ACC112 (cell line): ENCODE data around the gene ACOXL.

Experiments used
- H2AFZ ChIP-seq: fragments of 200-600 bp; sonication (generic); one replicate; pipeline ENCODE4 v1.6.0; 2017; ENCODE audit warnings: antibody characterized with exemption, low read length; ENCODE audit not compliant: unreplicated experiment
- H3K27ac ChIP-seq: fragments of 200-600 bp; sonication (generic); 2 replicates; pipeline ENCODE4 v1.5.1; 2014; ENCODE audit warnings: low read depth, mild to moderate bottlenecking, antibody characterized with exemption, low read length, moderate library complexity
- H3K27me3 ChIP-seq: fragments of 200-600 bp; sonication (generic); 2 replicates; pipeline ENCODE4 v1.6.1; 2014; ENCODE audit warnings: mild to moderate bottlenecking, antibody characterized with exemption, low read length, moderate library complexity, mixed read lengths; ENCODE audit not compliant: insufficient read depth
- H3K36me3 ChIP-seq: fragments of 200-600 bp; sonication (generic); 2 replicates; pipeline ENCODE4 v1.6.1; 2016; ENCODE audit warnings: mild to moderate bottlenecking, antibody characterized with exemption, low read length, moderate library complexity, mixed read lengths; ENCODE audit not compliant: insufficient read depth
- H3K4me1 ChIP-seq: fragments of 200-600 bp; sonication (generic); one replicate; pipeline ENCODE4 v1.6.1; 2016; ENCODE audit warnings: low read length, mixed read lengths; ENCODE audit not compliant: insufficient read depth, unreplicated experiment, control insufficient read depth
- H3K4me3 ChIP-seq: fragments of 200-600 bp; sonication (generic); 2 replicates; pipeline ENCODE4 v1.5.1; 2014; ENCODE audit warnings: mild to moderate bottlenecking, low read depth, low read length
- H3K79me2 ChIP-seq: fragments of 200-600 bp; sonication (generic); one replicate; pipeline ENCODE4 v1.6.0; 2016; ENCODE audit warnings: low read length; ENCODE audit not compliant: control insufficient read depth, unreplicated experiment, insufficient read depth

ACOXL gene

DNA sequence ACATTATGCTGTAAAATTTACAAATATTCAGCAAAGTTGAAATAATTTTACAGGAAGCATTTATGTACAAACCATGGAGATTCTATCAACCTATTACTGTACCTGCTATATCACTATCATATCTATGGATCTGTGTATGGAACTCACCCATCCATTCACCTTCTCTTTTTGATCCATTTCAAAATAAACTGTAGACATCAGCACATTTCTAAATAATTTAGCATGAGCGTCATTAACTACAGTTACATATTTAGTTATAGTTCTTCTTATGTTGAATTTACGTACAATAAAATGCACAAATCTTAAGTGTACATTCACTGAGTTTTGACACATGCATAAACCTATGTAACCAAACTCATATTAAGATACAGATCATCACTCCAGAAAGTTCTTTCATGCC, 260.5 kb downstream of the ACOXL start:
- no peaks in the 10 kb centered on the region for H3K36me3 ChIP-seq

GRCh38 chr2:110993557-110994231, 261.3 kb downstream of the ACOXL start:
- H3K4me1 ChIP-seq = peaks cover 6% of the 10 kb centered on the region
- H3K27me3 ChIP-seq = peaks cover 82% of the 10 kb centered on the region
- no peak overlapping the region for H3K27ac ChIP-seq
- H2AFZ ChIP-seq = no peak overlapping the region
- no peak overlapping the region for H3K4me3 ChIP-seq
- H3K79me2 ChIP-seq = no peaks in the 10 kb centered on the region
- H3K36me3 ChIP-seq = no peaks in the 10 kb centered on the region

More for the DNA sequence above, 260.5 kb downstream of the ACOXL start:
- no peak overlapping the region for H2AFZ ChIP-seq
- H3K4me3 ChIP-seq = no peak overlapping the region
- H3K27me3 ChIP-seq = peaks cover 80% of the 10 kb centered on the region
- H3K4me1 ChIP-seq = peaks cover 6% of the 10 kb centered on the region
- H3K79me2 ChIP-seq = no peaks in the 10 kb centered on the region
- H3K27ac ChIP-seq = no peak overlapping the region

- Histone ChIP-seq H3K27ac (no peak overlapping the region), H2AFZ (no peak overlapping the region), H3K4me3 (no peak overlapping the region), H3K4me1 (peaks cover 6% of the 10 kb centered on the region), H3K27me3 (peaks cover 84% of the 10 kb centered on the region), H3K36me3 (no peaks in the 10 kb centered on the region), H3K79me2 (no peaks in the 10 kb centered on the region)
These were observed 262.0 kb downstream of the ACOXL start for GRCh38 chr2:110994250-110994961.

GRCh38 chr2:110995911-110996310, 263.5 kb downstream of the ACOXL start:
- no peaks in the 10 kb centered on the region for H3K79me2 ChIP-seq
- no peak overlapping the region for H3K27ac ChIP-seq
- H3K27me3 ChIP-seq = peaks cover 89% of the 10 kb centered on the region

GRCh38 chr2:110997331-110998045, 265.1 kb downstream of the ACOXL start:
- no peaks in the 10 kb centered on the region for H3K36me3 ChIP-seq
- H3K27me3 ChIP-seq = peaks cover 89% of the 10 kb centered on the region
- peaks cover 6% of the 10 kb centered on the region for H3K4me1 ChIP-seq
- no peak overlapping the region for H3K4me3 ChIP-seq
- H3K27ac ChIP-seq = no peak overlapping the region
- H3K79me2 ChIP-seq = no peaks in the 10 kb centered on the region
- no peak overlapping the region for H2AFZ ChIP-seq

More at GRCh38 chr2:110995911-110996310, 263.5 kb downstream of the ACOXL start:
- H3K4me1 ChIP-seq = peaks cover 6% of the 10 kb centered on the region
- no peak overlapping the region for H2AFZ ChIP-seq
- no peak overlapping the region for H3K4me3 ChIP-seq
- H3K36me3 ChIP-seq = no peaks in the 10 kb centered on the region

GRCh38 chr2:110998311-110998710, 265.9 kb downstream of the ACOXL start:
- Histone ChIP-seq H3K79me2 (no peaks in the 10 kb centered on the region), H3K4me3 (no peak overlapping the region), H3K4me1 (peaks cover 6% of the 10 kb centered on the region), H3K36me3 (no peaks in the 10 kb centered on the region), H3K27me3 (peaks cover 88% of the 10 kb centered on the region), H2AFZ (no peak overlapping the region), H3K27ac (no peak overlapping the region)

- H3K27me3 ChIP-seq = peaks cover 91% of the 10 kb centered on the region
- no peak overlapping the region for H3K27ac ChIP-seq
- peaks cover under 1% of the 10 kb centered on the region for H3K4me1 ChIP-seq
- H3K36me3 ChIP-seq = no peaks in the 10 kb centered on the region
- H3K4me3 ChIP-seq = no peak overlapping the region
- no peaks in the 10 kb centered on the region for H3K79me2 ChIP-seq
- H2AFZ ChIP-seq = no peak overlapping the region
These were observed 267.3 kb downstream of the ACOXL start for GRCh38 chr2:110999626-111000025.

- Histone ChIP-seq H3K27me3 (peaks cover 90% of the 10 kb centered on the region), H3K79me2 (no peaks in the 10 kb centered on the region), H3K36me3 (no peaks in the 10 kb centered on the region), H3K4me1 (no peaks in the 10 kb centered on the region), H3K27ac (no peak overlapping the region), H3K4me3 (no peak overlapping the region), H2AFZ (no peak overlapping the region)
These were observed 272.9 kb downstream of the ACOXL start for GRCh38 chr2:111005307-111005706.

DNA sequence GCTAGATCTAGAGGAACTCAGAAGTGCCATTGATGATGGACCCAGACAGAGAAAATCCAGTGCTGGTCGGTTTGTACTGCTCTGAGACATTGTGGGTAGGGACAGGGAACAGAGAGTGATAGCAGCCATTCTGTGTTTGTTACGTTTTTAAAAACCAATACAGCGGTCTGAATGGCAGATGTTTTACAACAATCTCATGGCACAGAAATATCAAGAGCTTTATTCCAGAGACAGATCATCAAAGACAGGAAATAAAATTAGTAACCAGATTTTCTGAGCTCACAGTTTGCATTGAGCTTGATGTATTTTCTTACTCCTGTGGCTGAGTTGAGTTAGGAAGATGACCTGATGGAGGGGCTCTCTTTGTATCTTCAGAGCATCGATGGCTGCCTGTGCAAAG, 273.4 kb downstream of the ACOXL start:
- no peak overlapping the region for H3K4me3 ChIP-seq
- H3K4me1 ChIP-seq = no peaks in the 10 kb centered on the region
- H3K36me3 ChIP-seq = no peaks in the 10 kb centered on the region
- no peaks in the 10 kb centered on the region for H3K79me2 ChIP-seq
- no peak overlapping the region for H2AFZ ChIP-seq
- no peak overlapping the region for H3K27ac ChIP-seq
- peaks cover 89% of the 10 kb centered on the region for H3K27me3 ChIP-seq

DNA sequence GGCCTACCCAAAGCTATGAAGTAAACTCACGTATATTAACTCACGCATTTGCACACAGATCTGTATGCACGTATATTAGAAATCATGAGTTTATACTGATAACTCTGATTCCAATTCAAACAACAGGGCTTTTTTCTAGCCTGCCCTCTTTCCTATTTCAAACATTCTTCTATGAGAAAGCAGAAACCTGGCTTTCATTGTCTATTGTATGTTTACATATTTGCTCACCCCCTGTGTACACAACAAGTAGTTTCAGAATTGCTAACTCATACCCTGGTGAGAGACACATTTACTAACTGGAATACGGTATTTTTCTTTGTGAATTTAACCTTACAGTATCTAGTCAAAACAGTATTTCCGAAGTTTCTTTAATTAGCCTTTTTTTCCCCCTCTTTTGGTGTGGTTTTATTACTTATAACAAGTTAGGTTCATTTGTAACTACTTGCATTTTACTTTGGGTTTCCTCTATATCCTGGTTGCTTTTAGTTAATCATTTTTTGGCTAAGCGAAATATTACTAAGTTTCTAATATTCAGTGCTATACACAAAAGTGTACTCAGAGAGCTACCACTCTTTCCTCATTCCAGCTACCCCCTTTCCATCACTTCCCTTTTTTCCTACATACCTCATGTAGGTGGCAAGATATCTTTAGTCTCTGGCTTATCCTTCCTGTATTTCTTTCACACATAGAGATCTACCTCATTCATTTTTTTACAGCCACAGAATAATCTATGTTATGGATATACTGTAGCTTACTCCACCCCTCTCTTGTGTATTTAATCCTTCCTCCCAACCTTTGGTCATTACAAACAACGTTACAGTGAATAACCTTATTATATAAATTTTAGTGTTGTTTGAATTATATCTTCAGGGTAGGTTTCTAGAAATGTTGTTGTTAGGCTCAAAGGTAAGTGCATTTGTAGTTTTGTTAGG, 275.6 kb downstream of the ACOXL start:
- H3K36me3 ChIP-seq = no peaks in the 10 kb centered on the region
- no peak overlapping the region for H3K27ac ChIP-seq
- H3K27me3 ChIP-seq = peaks cover 84% of the 10 kb centered on the region
- no peak overlapping the region for H3K4me3 ChIP-seq
- no peaks in the 10 kb centered on the region for H3K4me1 ChIP-seq
- H3K79me2 ChIP-seq = no peaks in the 10 kb centered on the region
- no peak overlapping the region for H2AFZ ChIP-seq
